LNCAP (cell line): ENCODE measurements around the gene SIRT3.

Experiments used
- TF ChIP-seq, protein P1 (sequence below): fragments of 450-650 bp; IDR thresholded peaks from 2 replicates; pipeline ENCODE4 v1.5.1; 2017; ENCODE audit warnings: mild to moderate bottlenecking

Gene SIRT3

DNA sequence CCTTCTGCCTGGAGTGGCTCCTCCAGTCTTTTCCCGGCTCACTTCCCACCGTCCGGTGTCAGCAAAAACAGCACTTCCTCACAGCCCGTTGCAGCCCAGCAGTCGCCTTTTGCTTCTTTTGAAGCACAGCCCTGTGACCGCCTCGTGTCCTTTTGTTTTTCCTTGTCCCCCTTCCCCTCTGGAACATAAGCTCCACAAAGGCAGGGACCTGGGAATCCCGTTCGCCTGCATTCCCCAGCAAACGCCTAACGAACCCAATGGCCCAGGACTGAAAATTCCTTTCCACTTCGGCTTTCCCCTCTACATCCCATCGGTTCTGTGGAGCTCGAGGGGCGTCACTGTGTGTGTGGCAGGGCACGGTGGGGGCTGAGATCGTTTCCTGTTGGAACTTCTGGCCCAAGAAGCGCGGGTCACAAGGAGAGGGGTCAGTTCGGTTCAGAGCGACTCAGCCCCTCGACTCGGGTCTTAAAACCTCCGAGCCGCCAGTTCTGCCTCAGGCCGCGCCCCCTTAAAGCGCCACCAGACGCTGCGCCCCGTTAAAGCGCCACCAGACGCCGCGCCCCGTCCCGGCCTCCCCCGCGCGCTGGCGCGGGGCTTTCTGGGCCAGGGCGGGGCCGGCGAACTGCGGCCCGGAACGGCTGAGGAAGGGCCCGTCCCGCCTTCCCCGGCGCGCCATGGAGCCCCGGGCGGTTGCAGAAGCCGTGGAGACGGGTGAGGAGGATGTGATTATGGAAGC, 27.8 kb downstream of the SIRT3 start:
- TF ChIP-seq, protein P1, sequence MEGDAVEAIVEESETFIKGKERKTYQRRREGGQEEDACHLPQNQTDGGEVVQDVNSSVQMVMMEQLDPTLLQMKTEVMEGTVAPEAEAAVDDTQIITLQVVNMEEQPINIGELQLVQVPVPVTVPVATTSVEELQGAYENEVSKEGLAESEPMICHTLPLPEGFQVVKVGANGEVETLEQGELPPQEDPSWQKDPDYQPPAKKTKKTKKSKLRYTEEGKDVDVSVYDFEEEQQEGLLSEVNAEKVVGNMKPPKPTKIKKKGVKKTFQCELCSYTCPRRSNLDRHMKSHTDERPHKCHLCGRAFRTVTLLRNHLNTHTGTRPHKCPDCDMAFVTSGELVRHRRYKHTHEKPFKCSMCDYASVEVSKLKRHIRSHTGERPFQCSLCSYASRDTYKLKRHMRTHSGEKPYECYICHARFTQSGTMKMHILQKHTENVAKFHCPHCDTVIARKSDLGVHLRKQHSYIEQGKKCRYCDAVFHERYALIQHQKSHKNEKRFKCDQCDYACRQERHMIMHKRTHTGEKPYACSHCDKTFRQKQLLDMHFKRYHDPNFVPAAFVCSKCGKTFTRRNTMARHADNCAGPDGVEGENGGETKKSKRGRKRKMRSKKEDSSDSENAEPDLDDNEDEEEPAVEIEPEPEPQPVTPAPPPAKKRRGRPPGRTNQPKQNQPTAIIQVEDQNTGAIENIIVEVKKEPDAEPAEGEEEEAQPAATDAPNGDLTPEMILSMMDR = no peak

DNA sequence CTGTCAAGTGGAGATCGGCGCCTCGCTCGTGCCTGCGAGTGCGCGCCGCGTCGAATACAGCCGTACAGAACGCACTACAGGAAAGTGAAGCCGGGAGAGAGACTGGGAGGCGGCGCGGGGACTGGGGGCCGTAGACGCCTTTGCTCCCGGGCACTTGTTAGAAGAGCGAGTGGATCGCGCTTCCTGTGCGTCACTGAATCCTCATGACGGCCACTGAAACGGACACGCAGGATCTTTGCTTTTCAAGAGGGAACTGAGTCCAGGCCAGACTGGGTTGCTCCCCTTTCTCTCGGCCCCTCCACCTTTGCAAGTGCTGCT, 28.3 kb downstream of the SIRT3 start:
- TF ChIP-seq, protein P1 = no peak

DNA sequence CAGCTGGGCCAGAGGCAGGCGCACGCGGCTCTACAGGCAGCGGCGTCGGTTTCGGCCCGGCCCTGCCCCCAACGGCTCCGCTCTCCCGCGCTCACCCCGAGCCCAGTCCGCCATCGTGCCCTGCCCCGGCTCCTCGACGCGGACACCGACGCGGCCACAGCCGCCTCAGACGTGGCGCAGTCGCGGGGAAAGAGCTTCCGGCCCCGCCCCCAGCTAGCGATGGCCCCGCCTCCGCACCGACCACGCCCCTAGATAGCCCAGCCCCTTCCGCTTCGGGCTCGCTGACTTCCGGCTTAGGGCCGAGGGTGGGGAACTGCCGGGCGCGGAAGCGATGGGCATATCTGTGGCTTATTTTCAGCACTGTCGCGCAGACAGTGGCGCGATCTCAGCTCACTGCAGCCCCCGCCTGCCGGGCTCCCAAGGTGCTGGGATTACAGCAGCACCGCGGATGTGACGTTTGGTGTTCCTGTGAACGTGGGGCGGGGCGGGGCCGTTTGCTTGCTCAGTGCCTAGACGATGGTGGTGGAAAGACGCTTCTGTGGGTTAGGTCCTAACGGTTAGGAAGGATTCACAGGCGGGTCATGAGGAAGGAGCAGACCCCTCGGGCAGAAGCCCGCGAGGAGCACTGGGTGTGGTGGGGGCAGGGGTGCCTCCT, 28.8 kb downstream of the SIRT3 start, which contains the start of the genes BET1L and RIC8A:
Gene BET1L, minus strand, starts transcription at position 192 of the 655 bp plus-strand sequence. Its CDS starts 78 bp downstream, at position 114.
Gene RIC8A, plus strand, starts transcription at position 501 of the 655 bp plus-strand sequence. CDS start 1,147 bp downstream, outside the sequence.
- TF ChIP-seq, protein P1 = no peak

- TF ChIP-seq, protein P1 = no peak
Observed at GRCh38 chr11:206526-207207, 29.5 kb downstream of the SIRT3 start.

DNA sequence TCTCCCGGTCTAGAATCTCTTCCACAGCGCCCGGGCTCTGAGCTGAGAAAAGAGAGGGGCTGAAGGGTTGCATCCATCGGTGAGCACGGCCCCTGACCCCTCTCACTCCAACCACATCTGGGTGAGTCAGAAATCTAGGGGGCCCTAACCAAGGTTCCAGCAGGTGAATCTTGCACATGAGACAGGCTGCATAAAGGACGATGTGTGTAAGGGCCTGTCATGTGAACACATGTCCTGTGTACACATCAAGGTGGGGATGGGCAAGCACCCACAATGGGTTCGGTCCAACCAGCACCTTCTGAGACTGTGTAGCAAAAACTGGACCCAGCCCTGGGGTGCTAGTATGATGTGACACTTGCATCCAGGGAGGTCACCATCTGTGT, 30.1 kb downstream of the SIRT3 start:
- TF ChIP-seq, protein P1 = no peak

- TF ChIP-seq, protein P1 = no peak
Observed at GRCh38 chr11:205221-206001, 30.7 kb downstream of the SIRT3 start.

- TF ChIP-seq, protein P1 = no peak
Observed at GRCh38 chr11:204587-205109, 31.5 kb downstream of the SIRT3 start.
